ENCODE measurements around the gene FOXP3.

The FOXP3 gene

GRCh38 chrX:49276671-49277534 is 12.4 kb upstream of the FOXP3 start:
- no peak for DNase-seq (ENCODE audit: extremely low read depth in 1 of 2, low read depth in 1 of 2)

DNA sequence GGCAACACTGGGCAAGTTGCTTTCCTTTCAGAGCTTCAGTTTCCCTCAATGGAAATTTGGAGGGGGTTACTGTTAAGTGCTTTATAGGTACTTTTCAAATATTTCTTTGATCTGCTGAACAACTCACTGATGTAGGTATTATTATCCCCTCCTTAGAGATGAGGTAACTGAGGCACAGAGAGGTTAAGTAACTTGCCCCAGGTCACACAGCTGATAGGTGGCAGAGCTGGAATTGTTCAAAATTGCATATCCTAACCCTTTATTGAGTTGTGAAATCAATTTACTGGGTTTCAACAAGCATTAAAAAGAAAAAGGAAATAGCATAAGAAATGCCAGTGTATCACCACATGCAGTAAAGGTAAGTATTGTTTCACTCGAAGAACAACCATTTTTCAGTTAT is 11.7 kb upstream of the FOXP3 start:
- DNase-seq (ENCODE audit: extremely low read depth in 1 of 2, low read depth in 1 of 2): no peak

DNA sequence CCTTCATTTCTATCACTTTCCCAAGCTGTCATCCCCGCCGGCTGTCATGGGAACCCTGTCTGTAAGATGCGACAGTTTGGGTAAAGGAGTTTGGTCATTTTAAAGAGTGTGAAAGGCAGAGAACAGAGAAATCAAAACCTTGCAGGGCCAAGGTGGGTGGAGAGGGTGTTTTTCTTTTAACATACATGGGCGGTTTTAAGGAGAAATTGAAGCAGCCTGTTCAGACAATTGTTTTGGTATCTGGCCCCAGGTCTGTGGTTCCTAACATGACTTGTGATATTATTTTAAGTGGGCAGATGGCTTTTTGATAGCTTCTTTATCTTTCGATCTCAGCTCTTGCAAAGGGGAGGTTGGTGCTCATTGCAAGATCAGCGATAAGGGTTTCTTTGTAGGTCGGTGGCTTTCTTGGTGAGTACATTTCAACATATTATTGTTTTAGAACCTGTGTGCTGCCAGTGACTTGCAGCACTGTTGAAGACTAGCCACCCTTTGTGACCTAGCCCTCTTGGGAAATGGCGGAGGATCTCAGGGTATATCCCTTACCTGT is 8.7 kb upstream of the FOXP3 start:
- no peak for DNase-seq (ENCODE audit: extremely low read depth in 1 of 2, low read depth in 1 of 2)

DNA sequence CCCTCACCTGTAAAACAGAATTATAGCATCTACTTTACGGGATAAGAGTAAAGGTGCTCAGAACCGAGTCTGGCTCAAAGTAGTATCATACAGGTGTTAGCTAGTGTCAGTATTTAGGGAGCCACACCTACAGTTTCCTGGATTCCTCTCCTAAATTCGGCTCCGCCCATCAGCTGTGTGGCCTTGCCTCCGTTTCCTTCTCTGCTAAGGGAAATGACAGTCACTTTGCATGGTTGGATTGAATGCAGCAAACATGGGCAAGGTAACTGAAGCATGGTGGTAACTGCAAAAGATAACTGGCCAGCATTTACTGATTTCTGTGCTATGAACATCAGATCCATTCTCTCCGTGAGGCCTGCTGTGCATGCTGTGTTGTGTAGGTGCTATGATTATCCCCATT is 7.9 kb upstream of the FOXP3 start:
- no peak for DNase-seq (ENCODE audit: extremely low read depth in 1 of 2, low read depth in 1 of 2)

- no peak for DNase-seq (ENCODE audit: extremely low read depth in 1 of 2, low read depth in 1 of 2)
Observed at GRCh38 chrX:49271341-49271740, 6.8 kb upstream of the FOXP3 start.

DNA sequence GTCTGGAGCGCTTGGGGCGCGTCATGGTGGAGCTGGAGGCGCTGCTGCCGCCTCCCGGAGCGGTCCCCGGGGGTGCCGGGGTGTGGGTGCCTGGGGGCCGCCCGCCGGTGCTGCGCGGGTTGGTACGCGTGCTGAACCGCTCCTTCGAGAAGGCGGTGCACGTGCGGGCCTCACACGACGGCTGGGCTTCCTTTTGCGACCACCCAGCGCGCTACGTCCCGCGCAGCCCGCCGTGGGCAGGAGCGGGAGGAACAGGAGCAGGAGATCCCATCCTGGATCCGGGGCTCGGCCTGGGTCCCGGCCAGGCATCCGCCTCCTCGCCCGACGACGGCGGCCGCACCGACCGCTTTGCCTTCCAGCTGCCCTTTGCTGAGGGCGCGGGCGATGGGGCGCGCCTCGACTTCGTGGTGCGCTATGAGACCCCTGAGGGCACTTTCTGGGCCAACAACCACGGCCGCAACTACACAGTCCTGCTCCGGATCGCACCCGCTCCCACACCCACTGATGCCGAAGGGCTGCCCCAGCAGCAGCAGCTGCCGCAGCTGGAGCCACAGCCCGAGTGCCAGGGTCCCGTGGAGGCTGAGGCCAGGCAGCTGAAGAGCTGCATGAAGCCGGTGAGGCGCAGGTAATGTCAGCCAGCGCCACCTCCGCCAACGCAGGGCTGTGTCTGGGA is 5.9 kb upstream of the FOXP3 start:
- no peak for DNase-seq (ENCODE audit: extremely low read depth in 1 of 2, low read depth in 1 of 2)

DNA sequence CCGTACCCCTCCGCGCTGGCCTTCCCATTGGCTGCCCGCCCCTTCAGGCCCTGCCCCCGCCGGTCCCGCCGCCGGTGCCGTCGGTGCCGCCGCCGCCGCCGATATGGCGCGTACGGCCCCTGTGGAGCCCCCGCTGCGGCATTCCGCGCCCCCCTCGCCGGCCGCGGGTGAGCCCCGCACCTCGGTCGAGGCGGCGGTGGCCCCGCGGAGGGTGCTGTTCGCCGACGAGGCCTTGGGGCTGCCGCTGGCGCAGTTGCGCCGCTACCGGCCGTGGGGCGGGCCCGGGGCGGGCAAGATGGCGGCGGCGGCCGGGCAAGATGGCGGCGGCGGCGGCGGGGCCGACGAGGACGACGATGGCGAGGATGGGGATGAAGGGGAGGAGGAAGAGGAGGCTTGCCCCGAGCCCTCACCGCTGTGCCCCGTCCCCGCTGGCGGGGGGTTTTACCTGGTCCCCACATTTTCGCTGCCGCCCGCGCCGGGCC is 5.3 kb upstream of the FOXP3 start, which contains the start of gene PPP1R3F:
Gene PPP1R3F, plus strand, starts transcription at position 27 of the 482 bp plus-strand sequence. Its CDS starts 77 bp downstream, at position 104.
- DNase-seq (ENCODE audit: extremely low read depth in 1 of 2, low read depth in 1 of 2): peak in 1 of 2 donors; percentile 21

GRCh38 chrX:49269010-49269766 is 4.7 kb upstream of the FOXP3 start:
- peak; percentile 82 to 90 for DNase-seq (ENCODE audit: extremely low read depth in 1 of 2, low read depth in 1 of 2)

GRCh38 chrX:49268702-49269009 is 4.1 kb upstream of the FOXP3 start:
- DNase-seq (ENCODE audit: extremely low read depth in 1 of 2, low read depth in 1 of 2): no peak

- no peak for DNase-seq (ENCODE audit: extremely low read depth in 1 of 2, low read depth in 1 of 2)
Observed at GRCh38 chrX:49266523-49267445, 2.3 kb upstream of the FOXP3 start.

DNA sequence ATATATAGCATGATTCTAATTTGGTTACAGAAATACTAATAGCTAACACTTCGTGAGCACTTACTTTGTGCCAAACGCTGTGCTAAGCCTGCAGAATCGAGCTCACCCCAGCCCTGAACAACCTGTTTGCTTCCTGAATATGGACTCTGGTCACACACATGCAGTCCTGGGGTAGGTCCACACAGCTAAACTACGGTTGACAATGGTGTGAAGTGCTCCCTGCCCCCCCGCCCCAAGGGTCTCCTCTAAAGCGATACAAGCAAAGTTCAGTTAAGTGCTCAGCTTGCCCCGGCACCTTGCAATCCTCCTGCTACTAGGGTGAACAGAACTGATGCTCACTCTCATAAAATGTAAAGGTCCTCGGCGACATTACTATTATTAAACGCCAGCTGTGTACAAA is 879 bp downstream of the FOXP3 start:
- no peak for DNase-seq (ENCODE audit: extremely low read depth in 1 of 2, low read depth in 1 of 2)

DNA sequence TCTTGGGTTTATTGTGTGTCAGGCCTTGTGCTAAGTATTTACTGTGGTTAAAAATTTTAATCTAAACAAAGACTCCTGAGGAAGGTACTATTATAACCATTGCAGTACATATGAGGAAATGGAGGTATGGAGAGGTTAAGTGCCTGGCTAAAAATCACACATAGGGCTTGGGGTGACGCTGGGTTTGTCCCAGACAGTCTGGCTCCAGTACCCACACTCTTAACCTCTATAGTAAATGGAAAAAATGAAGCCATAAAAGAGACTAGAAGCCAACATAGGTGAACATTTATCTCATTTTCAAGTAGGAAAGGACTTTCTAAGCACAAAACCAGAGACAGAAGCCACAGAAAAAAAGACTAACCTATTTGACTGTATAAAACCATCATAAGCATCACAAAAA is 1.9 kb downstream of the FOXP3 start:
- no peak for DNase-seq (ENCODE audit: extremely low read depth in 1 of 2, low read depth in 1 of 2)

DNA sequence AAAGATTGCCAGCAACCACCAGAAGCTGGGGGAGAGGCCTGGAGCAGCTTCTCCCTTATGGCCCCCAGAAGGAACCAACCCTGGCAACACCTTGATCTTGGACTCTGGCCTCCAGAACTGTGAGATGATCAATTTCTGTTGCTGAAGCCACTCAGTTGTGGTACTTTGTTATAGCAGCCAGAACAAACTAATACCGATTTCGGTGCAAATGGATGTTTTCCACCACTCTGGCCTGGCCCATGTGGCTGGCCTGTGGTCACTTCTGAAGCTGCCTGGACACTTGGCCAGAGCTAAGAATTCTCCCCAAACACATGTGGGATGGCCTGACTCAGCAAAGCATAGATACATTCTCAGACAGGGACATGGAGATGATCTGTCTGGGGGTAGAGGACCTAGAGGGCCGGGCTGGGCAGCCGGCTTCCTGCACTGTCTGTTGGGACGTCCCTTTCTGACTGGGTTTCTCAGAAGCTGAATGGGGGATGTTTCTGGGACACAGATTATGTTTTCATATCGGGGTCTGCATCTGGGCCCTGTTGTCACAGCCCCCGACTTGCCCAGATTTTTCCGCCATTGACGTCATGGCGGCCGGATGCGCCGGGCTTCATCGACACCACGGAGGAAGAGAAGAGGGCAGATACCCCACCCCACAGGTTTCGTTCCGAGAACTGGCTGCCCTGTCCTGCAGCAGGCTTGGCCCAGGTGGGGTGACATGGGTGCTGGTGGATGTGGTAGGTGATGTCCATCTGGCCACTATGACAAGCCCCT is 4.1 kb downstream of the FOXP3 start:
- no peak for DNase-seq (ENCODE audit: extremely low read depth in 1 of 2, low read depth in 1 of 2)

DNA sequence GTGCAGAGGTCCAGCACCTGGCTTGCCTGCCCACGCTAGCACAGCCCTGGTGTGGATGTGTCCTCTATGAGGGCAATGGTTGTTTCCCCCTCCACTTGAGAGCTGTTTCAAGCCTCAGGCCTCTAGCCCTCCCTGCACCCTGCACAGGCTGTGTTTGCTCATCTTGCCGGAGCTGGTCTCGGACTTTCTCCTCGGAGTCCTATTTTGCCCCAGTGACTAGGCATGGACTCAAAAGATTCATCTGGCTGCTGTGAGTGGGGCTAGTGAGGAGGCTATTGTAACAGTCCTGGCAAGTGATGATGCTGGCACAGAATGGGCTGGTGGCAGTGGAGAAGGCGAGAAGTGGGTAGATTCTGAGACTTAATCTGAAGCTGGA is 5.8 kb downstream of the FOXP3 start:
- no peak for DNase-seq (ENCODE audit: extremely low read depth in 1 of 2, low read depth in 1 of 2)

GRCh38 chrX:49257846-49258748 is 6.4 kb downstream of the FOXP3 start:
- DNase-seq (ENCODE audit: extremely low read depth in 1 of 2, low read depth in 1 of 2): no peak

DNA sequence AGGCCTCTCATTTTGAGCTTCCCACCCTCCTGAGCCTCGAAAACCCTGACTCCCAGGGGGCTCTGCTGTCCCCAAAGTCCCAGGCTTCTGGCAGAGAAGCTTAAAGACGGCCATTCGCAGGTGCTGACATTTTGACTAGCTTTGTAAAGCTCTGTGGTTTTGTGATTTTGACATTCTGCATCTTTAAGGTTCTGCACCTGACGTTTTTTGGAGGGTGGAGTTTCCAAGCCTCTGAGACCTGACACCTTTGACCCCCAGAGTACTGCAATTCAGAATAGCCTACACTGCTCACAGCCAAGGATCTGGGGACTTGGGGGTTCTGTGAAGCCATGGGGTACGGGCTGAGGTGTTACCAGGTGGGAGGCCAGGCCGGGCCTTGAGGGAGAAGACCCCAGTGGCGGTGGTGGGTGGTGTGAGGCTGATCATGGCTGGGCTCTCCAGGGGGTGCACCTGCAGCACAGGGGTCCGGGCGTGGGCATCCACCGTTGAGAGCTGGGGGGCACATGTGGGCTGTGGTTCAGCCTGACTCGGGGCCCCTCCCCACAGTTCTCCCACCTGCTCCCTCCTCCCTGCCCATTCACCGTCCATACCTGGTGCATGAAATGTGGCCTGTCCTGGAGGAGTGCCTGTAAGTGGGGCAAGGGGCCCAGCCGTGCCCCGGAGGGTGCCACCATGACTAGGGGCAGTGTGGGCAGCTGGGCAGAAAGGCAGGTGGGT is 7.3 kb downstream of the FOXP3 start:
- no peak for DNase-seq (ENCODE audit: extremely low read depth in 1 of 2, low read depth in 1 of 2)

- no peak for DNase-seq (ENCODE audit: extremely low read depth in 1 of 2, low read depth in 1 of 2)
Observed at GRCh38 chrX:49256268-49256995, 8.1 kb downstream of the FOXP3 start.
